ENCODE data around the gene PHB1. TPM values are rescaled to one million over a fixed set of nuclear protein-coding genes. Genes with fewer than 3 reads are reported as not detected.
"Not testable (repeated sequence)": the region's sequence is repeated elsewhere in the genome, so short reads cannot be mapped to it uniquely, and the experiment has no call there.

The PHB1 gene
- total RNA-seq, 1 donor = 117 TPM

GRCh38 chr17:49390548-49391324 lies 23.9 kb downstream of the PHB1 start:
- no peak for TF ChIP-seq CTCF (IDR thresholded peaks at IDR 0.05; ENCODE audit: insufficient read depth, low read depth, low read length)
- DNase-seq (ENCODE audit: low read depth) = no peak

GRCh38 chr17:49389514-49390347 lies 25.0 kb downstream of the PHB1 start:
- peak; percentile 28 for DNase-seq (ENCODE audit: low read depth)
- not testable (repeated sequence) for H3K4me3 ChIP-seq (ENCODE audit: low read depth, low read length)

More at GRCh38 chr17:49390548-49391324, 23.9 kb downstream of the PHB1 start:
- H3K4me3 ChIP-seq (ENCODE audit: low read depth, low read length) = no peak overlapping the region

GRCh38 chr17:49388692-49389513 lies 25.8 kb downstream of the PHB1 start:
- TF ChIP-seq CTCF (IDR thresholded peaks at IDR 0.05; ENCODE audit: insufficient read depth, low read depth, low read length) = no peak
- DNase-seq (ENCODE audit: low read depth) = no peak
- H3K4me3 ChIP-seq (ENCODE audit: low read depth, low read length) = no peak overlapping the region

GRCh38 chr17:49388290-49388640 lies 26.4 kb downstream of the PHB1 start:
- no peak for DNase-seq (ENCODE audit: low read depth)
- no peak overlapping the region for H3K4me3 ChIP-seq (ENCODE audit: low read depth, low read length)
- no peak for TF ChIP-seq CTCF (IDR thresholded peaks at IDR 0.05; ENCODE audit: insufficient read depth, low read depth, low read length)

GRCh38 chr17:49387498-49388289 lies 27.0 kb downstream of the PHB1 start:
- no peak for TF ChIP-seq CTCF (IDR thresholded peaks at IDR 0.05; ENCODE audit: insufficient read depth, low read depth, low read length)
- no peak overlapping the region for H3K4me3 ChIP-seq (ENCODE audit: low read depth, low read length)
- DNase-seq (ENCODE audit: low read depth) = no peak

- no peak for TF ChIP-seq CTCF (IDR thresholded peaks at IDR 0.05; ENCODE audit: insufficient read depth, low read depth, low read length)
- no peak overlapping the region for H3K4me3 ChIP-seq (ENCODE audit: low read depth, low read length)
- no peak for DNase-seq (ENCODE audit: low read depth)
Measured at GRCh38 chr17:49386373-49386772, 28.3 kb downstream of the PHB1 start.

Data from fibroblast of villous mesenchyme (primary cell).